ENCODE measurements around the gene MAPK1.
"Not testable (repeated sequence)": the region's sequence is repeated elsewhere in the genome, so short reads cannot be mapped to it uniquely, and the experiment has no call there.

MAPK1 gene

GRCh38 chr22:21817497-21817853 lies 50.0 kb downstream of the MAPK1 start:
- not testable (repeated sequence) for DNase-seq

DNA sequence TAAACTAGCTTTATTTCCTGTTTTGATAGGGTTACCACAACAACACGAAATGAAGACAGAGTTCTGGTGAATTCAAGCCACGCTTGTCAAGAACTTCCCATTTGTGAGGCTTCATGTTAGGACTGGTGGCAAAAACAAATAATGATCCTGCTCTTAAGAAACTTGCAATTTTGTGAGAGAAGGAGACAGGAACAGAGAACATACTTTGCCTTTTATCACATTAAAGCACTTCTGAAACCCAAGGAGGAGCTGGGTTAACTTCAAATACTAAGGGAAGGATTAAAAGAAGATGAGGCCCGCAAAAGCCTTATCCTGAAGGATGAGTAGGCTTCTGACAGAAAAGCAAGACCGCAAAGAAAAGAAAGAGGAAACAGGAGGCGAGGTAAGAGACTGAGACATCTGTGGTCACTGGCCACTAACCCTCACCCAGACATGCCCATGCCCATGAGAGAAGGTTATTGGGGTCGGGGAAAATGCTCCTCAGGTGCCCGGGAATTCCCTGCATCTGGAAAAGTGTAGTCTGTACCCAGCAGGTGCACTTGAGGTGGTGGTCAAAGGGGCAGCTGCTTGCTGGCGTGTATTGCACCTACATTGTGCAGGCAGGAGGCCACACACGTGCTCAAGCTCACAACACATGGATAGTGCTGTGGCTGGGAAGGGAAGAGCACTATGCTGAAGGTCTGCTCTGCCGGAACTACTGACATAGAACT lies 50.5 kb downstream of the MAPK1 start:
- DNase-seq: peak in 4 of 6 experiments; percentile 9 to 78 (median 72)

- no peak for DNase-seq
These were observed 51.0 kb downstream of the MAPK1 start for GRCh38 chr22:21816472-21816786.

GRCh38 chr22:21815958-21816357 lies 51.5 kb downstream of the MAPK1 start:
- no peak for DNase-seq

- DNase-seq: no peak
These were observed 52.1 kb downstream of the MAPK1 start for GRCh38 chr22:21815357-21815756.

- no peak for DNase-seq
These were observed 55.5 kb downstream of the MAPK1 start for GRCh38 chr22:21811982-21812381.

DNA sequence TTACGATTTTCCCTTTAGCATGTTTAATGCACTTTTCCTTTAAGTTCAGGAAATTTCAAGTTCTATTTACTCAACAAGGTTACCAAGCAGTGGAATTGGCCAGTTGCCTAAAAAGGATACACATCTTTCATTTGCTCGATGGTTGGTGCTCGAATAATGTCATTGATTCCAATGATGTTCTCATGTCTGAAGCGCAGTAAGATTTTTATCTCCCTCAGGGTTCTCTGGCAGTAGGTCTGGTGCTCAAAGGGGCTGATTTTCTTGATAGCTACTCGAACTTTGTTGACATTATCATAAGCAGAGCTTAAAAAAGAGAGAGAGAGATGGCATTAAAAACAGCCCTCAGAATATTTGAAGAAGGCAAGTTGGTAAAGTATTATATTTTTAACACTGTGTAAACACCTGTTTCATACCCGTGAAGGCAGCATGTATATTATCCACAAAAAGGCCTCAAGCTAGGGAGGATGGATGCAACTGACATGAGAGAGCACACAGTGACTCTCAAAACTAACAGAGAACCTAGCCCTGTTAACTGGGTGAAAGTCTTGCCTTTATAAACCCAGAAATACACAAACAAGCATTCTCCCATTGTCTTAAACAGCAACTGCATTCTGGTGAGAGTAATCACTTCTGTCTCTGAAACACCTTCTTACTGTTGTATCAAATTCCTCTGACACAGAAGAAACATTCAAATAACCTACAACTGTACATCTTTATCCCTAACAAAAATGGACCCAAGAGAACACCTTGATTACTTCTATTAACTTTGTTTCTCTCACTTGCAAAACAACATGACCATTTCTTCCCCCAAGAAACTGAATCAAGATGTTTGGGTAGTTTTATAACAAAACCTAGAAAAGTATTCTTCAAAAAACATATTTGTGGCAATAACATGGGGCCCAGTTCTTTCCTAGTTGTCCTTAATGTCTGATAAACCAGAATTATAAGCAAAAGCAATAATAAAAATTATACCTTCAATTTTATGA lies 59.6 kb downstream of the MAPK1 start:
- DNase-seq: no peak

DNA sequence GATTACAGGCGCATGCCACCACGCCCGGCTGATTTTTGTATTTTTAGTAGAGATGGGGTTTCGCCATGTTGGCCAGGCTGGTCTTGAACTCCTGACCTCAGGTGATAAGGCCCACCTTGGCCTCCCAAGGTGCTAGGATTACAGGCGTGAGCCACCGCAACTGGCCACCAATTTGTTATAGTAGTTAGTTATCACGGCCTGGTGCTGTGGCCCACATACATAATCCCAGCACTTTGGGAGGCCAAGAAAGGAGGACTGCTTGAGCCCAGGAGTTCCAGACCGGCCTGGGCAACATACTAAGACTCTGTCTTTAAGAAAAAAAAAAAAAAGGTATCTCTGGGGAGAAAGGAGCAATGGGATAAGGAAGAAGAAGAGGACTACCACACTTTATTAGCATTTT lies 62.1 kb downstream of the MAPK1 start:
- not testable (repeated sequence) for DNase-seq

- no peak for DNase-seq
These were observed 63.6 kb downstream of the MAPK1 start for GRCh38 chr22:21803811-21804249.

- DNase-seq: no peak
These were observed 64.8 kb downstream of the MAPK1 start for GRCh38 chr22:21802673-21803072.

GRCh38 chr22:21802056-21802455 lies 65.4 kb downstream of the MAPK1 start:
- DNase-seq: no peak

DNA sequence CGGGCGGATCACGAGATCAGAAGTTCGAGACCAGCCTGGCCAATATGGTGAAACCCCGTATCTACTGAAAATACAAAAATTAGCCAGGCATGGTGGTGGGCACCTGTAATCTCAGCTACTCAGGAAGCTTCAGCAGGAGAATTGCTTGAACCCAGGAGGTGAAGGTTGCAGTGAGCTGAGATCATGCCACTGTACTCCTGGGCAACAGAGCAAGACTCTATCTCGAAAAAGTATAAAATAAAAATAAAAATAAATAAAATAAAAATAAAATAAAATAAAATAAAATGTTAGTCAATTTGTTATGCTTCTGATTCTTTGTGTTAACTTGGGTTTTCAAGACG lies 66.2 kb downstream of the MAPK1 start:
- not testable (repeated sequence) for DNase-seq

DNA sequence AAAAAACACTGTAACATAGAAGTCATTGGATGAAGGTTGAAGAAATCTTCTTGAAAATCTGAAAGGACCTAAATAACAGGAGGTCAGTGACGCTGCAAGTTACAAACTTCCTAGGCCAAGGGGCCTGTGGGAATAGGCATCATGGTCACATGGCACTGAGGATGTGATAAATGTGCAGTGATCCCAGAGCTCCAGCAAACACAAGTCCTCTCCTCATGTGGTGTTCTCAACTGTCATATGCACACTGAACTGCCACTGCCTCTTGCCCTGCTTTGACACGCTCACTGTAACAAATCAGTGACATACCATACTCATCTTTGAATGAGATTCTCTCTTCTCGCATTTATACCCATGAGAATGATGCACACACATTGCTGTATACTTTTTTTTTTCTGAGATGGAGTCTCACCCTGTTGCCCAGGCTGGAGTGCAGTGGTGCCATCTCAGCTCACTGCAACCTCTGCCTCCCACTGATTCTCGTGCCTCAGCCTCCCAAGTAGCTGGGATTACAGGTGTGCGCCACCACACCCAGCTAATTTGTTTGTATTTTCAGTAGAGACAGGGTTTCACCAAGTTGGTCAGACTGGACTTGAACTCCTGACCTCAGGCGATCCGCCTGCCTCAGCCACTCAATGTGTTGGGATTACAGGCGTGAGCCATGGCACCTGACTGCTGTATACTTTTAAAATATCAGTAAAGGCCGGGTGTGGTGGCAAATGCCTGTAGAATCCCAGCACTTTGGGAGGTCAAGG lies 66.7 kb downstream of the MAPK1 start:
- no peak for DNase-seq

- DNase-seq: no peak
These were observed 69.8 kb downstream of the MAPK1 start for GRCh38 chr22:21797444-21798221.

- DNase-seq: no peak
These were observed 70.6 kb downstream of the MAPK1 start for GRCh38 chr22:21796863-21797262.

GRCh38 chr22:21796231-21796630 lies 71.2 kb downstream of the MAPK1 start:
- no peak for DNase-seq

DNA sequence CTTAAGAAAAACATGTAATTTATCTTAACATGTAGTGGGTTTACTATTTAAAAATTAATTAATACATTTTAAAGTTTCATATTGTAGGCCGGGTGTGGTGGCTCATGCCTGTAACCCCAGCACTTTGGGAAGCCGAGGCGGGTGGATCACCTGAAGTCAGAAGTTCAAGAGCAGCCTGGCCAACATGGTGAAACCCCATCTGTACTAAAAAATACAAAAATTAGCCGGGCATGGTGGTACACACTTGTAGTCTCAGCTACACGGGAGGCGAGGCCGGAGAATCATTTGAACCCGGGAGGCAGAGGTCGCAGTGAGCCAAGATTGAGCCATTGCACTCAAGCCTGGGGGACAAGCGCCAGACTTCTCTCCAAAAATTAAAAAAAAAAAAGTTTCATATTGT lies 73.7 kb downstream of the MAPK1 start:
- not testable (repeated sequence) for DNase-seq

GRCh38 chr22:21791635-21792625 lies 75.5 kb downstream of the MAPK1 start:
- DNase-seq: no peak

DNA sequence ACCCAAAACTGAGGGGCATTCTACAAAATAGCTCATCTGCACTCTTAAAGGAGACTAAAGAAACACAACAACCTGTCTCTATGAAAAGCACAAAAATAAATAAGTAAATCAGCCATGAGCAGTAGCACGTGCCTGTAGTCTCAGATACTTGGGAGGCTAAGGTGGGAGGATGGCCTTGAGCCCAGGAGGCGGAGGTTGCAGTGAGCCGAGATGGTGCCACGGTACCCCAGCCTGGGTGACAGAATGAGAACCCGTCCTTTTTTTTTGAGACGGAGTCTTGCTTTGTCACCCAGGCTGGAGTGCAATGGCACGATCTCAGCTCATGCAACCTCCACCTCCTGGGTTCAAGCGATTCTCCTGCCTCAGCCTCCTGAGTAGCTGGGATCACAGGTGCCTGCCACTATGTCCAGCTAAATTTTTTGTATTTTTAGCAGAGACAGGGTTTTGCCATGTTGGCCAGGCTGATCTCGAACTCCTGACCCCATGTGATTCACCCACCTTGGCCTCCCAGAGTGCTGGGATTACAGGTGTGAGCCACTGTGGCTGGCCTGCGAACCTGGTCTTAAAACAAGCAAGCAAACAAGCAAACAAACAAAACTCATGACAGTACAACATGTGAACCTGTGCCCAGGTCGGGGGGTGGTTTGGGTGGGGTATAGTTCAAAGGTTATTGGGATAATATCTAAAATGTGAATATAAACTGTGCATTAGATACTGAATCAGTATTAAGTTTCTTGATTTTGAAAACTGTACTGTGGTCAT lies 76.4 kb downstream of the MAPK1 start:
- not testable (repeated sequence) for DNase-seq

GRCh38 chr22:21790359-21790758 lies 77.1 kb downstream of the MAPK1 start:
- no peak for DNase-seq

- DNase-seq: not testable (repeated sequence)
These were observed 79.9 kb downstream of the MAPK1 start for GRCh38 chr22:21787565-21787964.
